ENCODE results near the gene RFX4. TPM values are rescaled to one million over a fixed set of nuclear protein-coding genes. Genes with fewer than 3 reads are reported as not detected.

The RFX4 gene
- total RNA-seq, 1 donor from 2014 or later: 53.8 TPM

DNA sequence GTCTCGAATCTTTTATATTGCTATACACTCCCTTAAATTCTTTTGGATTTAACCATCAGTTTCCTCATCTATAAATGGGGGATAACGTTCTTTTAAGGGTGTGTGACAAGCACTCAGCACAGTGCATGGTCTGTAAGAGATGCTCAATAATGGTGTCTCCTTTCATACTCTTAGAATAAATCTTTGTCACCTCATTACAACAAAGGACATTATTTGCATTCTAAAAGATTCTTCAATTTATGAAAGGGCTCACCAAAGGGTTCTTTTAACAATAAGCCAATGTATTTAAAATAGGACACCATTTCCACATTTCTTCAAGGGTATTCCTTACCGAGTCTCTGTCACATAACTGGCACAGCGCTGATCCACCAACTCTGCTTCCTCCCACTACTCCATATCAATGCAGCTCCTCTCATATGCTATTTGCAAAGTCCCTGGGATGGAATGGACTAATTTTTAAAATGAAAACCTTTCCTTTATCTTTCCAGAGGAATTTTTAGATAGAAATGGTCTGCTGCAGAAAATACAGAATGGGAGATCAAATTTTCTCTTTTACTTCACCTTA lies 162.5 kb downstream of the RFX4 start:
- H3K36me3 Mint-ChIP-seq (ENCODE audit: low read depth): peaks cover 14% of the 10 kb centered on the region

GRCh38 chr12:106747973-106748436 lies 165.2 kb downstream of the RFX4 start:
- no peaks in the 10 kb centered on the region for H3K9me3 Mint-ChIP-seq
- H3K36me3 Mint-ChIP-seq (ENCODE audit: low read depth): peaks cover 28% of the 10 kb centered on the region
- no peaks in the 10 kb centered on the region for H3K27me3 Mint-ChIP-seq (ENCODE audit: low read depth)
- peaks cover 39% of the 10 kb centered on the region for H3K4me1 Mint-ChIP-seq
- H3K27ac Mint-ChIP-seq (ENCODE audit: unreplicated experiment): peak overlapping the region; percentile 53
- TF ChIP-seq, protein P1, sequence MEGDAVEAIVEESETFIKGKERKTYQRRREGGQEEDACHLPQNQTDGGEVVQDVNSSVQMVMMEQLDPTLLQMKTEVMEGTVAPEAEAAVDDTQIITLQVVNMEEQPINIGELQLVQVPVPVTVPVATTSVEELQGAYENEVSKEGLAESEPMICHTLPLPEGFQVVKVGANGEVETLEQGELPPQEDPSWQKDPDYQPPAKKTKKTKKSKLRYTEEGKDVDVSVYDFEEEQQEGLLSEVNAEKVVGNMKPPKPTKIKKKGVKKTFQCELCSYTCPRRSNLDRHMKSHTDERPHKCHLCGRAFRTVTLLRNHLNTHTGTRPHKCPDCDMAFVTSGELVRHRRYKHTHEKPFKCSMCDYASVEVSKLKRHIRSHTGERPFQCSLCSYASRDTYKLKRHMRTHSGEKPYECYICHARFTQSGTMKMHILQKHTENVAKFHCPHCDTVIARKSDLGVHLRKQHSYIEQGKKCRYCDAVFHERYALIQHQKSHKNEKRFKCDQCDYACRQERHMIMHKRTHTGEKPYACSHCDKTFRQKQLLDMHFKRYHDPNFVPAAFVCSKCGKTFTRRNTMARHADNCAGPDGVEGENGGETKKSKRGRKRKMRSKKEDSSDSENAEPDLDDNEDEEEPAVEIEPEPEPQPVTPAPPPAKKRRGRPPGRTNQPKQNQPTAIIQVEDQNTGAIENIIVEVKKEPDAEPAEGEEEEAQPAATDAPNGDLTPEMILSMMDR (conservative IDR thresholded peaks at IDR 0.05): no peak
- no peak for DNase-seq (ENCODE audit: low read depth, low spot score)
- H3K4me3 Mint-ChIP-seq: no peak overlapping the region

More for the DNA sequence above, 162.5 kb downstream of the RFX4 start:
- no peaks in the 10 kb centered on the region for H3K9me3 Mint-ChIP-seq
- no peak overlapping the region for H3K27ac Mint-ChIP-seq (ENCODE audit: unreplicated experiment)
- DNase-seq (ENCODE audit: low read depth, low spot score): no peak
- H3K27me3 Mint-ChIP-seq (ENCODE audit: low read depth): no peaks in the 10 kb centered on the region
- TF ChIP-seq, protein P1 (conservative IDR thresholded peaks at IDR 0.05): no peak
- H3K4me1 Mint-ChIP-seq: peaks cover 63% of the 10 kb centered on the region
- H3K4me3 Mint-ChIP-seq: no peak overlapping the region

DNA sequence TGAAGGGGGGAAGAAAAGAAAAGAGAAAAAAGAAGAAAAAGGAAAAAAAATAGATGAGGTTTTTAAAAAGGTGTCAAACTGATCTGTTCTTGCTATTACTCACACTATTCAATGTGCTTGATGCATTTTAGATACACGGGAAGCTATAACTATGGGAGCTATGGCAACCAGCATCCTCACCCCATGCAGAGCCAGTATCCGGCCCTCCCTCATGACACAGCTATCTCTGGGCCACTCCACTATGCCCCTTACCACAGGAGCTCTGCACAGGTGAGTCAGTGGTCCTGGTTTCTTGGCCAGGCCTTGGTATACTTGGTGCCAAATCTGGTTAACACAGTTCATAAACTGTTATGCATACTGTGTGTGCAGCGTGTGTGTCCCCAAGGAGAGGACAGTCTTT lies 167.7 kb downstream of the RFX4 start:
- H3K27ac Mint-ChIP-seq (ENCODE audit: unreplicated experiment): no peak overlapping the region
- peaks cover 41% of the 10 kb centered on the region for H3K36me3 Mint-ChIP-seq (ENCODE audit: low read depth)
- H3K4me1 Mint-ChIP-seq: peaks cover 37% of the 10 kb centered on the region
- TF ChIP-seq, protein P1 (conservative IDR thresholded peaks at IDR 0.05): no peak
- no peak for DNase-seq (ENCODE audit: low read depth, low spot score)
- H3K9me3 Mint-ChIP-seq: no peaks in the 10 kb centered on the region
- no peaks in the 10 kb centered on the region for H3K27me3 Mint-ChIP-seq (ENCODE audit: low read depth)
- no peak overlapping the region for H3K4me3 Mint-ChIP-seq

- Mint-ChIP-seq H3K4me1 (peaks cover 50% of the 10 kb centered on the region), H3K36me3 (ENCODE audit: low read depth) (peaks cover 36% of the 10 kb centered on the region), H3K9me3 (no peaks in the 10 kb centered on the region), H3K27me3 (ENCODE audit: low read depth) (no peaks in the 10 kb centered on the region), H3K4me3 (peak overlapping the region; percentile 4), H3K27ac (ENCODE audit: unreplicated experiment) (peak overlapping the region; percentile 73)
- no peak for DNase-seq (ENCODE audit: low read depth, low spot score)
- TF ChIP-seq, protein P1 (conservative IDR thresholded peaks at IDR 0.05): no peak
These were observed 170.7 kb downstream of the RFX4 start for GRCh38 chr12:106753526-106753925.

GRCh38 chr12:106754331-106754730 lies 171.5 kb downstream of the RFX4 start:
- no peaks in the 10 kb centered on the region for H3K27me3 Mint-ChIP-seq (ENCODE audit: low read depth)
- H3K4me1 Mint-ChIP-seq: peaks cover 58% of the 10 kb centered on the region
- DNase-seq (ENCODE audit: low read depth, low spot score): no peak
- TF ChIP-seq, protein P1 (conservative IDR thresholded peaks at IDR 0.05): no peak
- no peaks in the 10 kb centered on the region for H3K9me3 Mint-ChIP-seq
- H3K27ac Mint-ChIP-seq (ENCODE audit: unreplicated experiment): no peak overlapping the region
- peaks cover 36% of the 10 kb centered on the region for H3K36me3 Mint-ChIP-seq (ENCODE audit: low read depth)
- peak overlapping the region; percentile 38 for H3K4me3 Mint-ChIP-seq
